ENCODE results near the gene ABHD6. TPM values are rescaled to one million over a fixed set of nuclear protein-coding genes. Genes with fewer than 3 reads are reported as not detected.

The ABHD6 gene
- total RNA-seq, 1 experiment from 2014 or later, result 12.7 TPM

DNA sequence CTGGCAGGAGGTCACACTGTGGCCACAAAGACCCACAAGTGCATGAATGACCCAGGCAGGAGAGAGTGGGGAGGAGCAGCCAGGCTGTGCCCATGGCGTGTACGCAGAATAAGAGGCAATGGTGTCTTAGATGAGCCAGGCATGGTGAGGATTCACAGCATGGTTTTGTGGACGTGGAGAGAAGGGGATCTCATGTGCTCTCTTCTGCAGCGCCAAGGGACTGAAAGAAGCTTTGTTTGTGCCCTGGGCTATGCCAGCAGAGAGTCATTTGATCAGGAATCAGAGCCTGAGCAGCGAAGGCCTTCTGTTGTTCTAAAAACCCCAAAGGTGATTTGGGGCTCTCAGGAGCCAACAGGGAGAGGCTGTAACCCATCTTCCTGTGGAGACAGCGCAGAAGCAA, 49.8 kb downstream of the ABHD6 start:
- BruUV-seq (replicated peaks), result no TSS peak

More for the DNA sequence above, 49.8 kb downstream of the ABHD6 start:
- Histone ChIP-seq H3K9me3 (ENCODE audit: control insufficient read depth in 1 of 2, insufficient read depth in 1 of 2, low read depth in 1 of 2, low read length in 2 of 2) (no peaks in the 10 kb centered on the region), H3K79me2 (ENCODE audit: insufficient read depth, low read length) (no peaks in the 10 kb centered on the region), H3K9ac (ENCODE audit: low read length) (no peak overlapping the region), H3K27ac (ENCODE audit: low read depth, low read length) (no peak overlapping the region), H3K9me2 (ENCODE audit: insufficient read depth) (no peaks in the 10 kb centered on the region), H3K27me3 (ENCODE audit: insufficient read depth, low read length) (no peaks in the 10 kb centered on the region), H2AFZ (ENCODE audit: low read depth, low read length, poor library complexity, severe bottlenecking) (no peak overlapping the region), H3K4me2 (ENCODE audit: low read length) (no peak overlapping the region), H4K20me1 (ENCODE audit: insufficient read depth) (no peaks in the 10 kb centered on the region), H3K36me3 (ENCODE audit: control insufficient read depth in 1 of 2, insufficient read depth in 2 of 2, low read length in 2 of 2) (peaks cover 0 to 3% of the 10 kb centered on the region in 2 experiments; a peak in 2 of 4 replicates), H3K4me1 (ENCODE audit: control insufficient read depth in 1 of 2, insufficient read depth in 2 of 2, low read length in 2 of 2) (no peaks in the 10 kb centered on the region), H3K4me3 (replicated peaks in 1 of 2; ENCODE audit: low read depth in 1 of 2, low read length in 2 of 2) (no peak overlapping the region)
- POLR2A ChIA-PET, result no interaction called here
- RAD21 ChIA-PET (ENCODE audit: low non-redundant PET in 1 of 2, low total read pairs in 2 of 2, uncharacterized antibody in 2 of 2, unreplicated experiment in 2 of 2), result no interaction called here
- CTCF ChIA-PET, result no interaction called here
- ATAC-seq (no peak), DNase-seq (ENCODE audit: low read depth, low spot score) (no peak)
- intact Hi-C loops (cut with micrococcal nuclease), result no loop called here
- TF ChIP-seq ZFX (IDR thresholded peaks at IDR 0.05), result no peak
- TF ChIP-seq EGR1 (IDR thresholded peaks at IDR 0.05; ENCODE audit: low read depth), result no peak
- no peak for TF ChIP-seq EZH2 (IDR thresholded peaks at IDR 0.05)
- TF ChIP-seq ZNF274 (IDR thresholded peaks at IDR 0.05; ENCODE audit: low read depth, low read length), result no peak
- TF ChIP-seq, protein P1, sequence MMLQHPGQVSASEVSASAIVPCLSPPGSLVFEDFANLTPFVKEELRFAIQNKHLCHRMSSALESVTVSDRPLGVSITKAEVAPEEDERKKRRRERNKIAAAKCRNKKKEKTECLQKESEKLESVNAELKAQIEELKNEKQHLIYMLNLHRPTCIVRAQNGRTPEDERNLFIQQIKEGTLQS (IDR thresholded peaks at IDR 0.05), result no peak
- TF ChIP-seq SRF (IDR thresholded peaks at IDR 0.05; ENCODE audit: low read depth), result no peak
- no peak for TF ChIP-seq SIN3A (IDR thresholded peaks at IDR 0.05; ENCODE audit: low read depth)
- TF ChIP-seq, protein P2, sequence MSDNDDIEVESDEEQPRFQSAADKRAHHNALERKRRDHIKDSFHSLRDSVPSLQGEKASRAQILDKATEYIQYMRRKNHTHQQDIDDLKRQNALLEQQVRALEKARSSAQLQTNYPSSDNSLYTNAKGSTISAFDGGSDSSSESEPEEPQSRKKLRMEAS (IDR thresholded peaks at IDR 0.05), result no peak
- no peak for TF ChIP-seq POLR2AphosphoS5 (IDR thresholded peaks at IDR 0.05; ENCODE audit: low read depth, low read length)
- no peak for TF ChIP-seq ELF1 (IDR thresholded peaks at IDR 0.05; ENCODE audit: borderline replicate concordance, low read depth)
- TF ChIP-seq CBX3 (IDR thresholded peaks at IDR 0.05; ENCODE audit: low read depth), result no peak
- no peak for TF ChIP-seq CEBPB (IDR thresholded peaks at IDR 0.05; ENCODE audit: low read depth)
- TF ChIP-seq, protein P3, sequence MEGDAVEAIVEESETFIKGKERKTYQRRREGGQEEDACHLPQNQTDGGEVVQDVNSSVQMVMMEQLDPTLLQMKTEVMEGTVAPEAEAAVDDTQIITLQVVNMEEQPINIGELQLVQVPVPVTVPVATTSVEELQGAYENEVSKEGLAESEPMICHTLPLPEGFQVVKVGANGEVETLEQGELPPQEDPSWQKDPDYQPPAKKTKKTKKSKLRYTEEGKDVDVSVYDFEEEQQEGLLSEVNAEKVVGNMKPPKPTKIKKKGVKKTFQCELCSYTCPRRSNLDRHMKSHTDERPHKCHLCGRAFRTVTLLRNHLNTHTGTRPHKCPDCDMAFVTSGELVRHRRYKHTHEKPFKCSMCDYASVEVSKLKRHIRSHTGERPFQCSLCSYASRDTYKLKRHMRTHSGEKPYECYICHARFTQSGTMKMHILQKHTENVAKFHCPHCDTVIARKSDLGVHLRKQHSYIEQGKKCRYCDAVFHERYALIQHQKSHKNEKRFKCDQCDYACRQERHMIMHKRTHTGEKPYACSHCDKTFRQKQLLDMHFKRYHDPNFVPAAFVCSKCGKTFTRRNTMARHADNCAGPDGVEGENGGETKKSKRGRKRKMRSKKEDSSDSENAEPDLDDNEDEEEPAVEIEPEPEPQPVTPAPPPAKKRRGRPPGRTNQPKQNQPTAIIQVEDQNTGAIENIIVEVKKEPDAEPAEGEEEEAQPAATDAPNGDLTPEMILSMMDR (IDR thresholded peaks at IDR 0.05 in 2 of 3, conservative IDR thresholded peaks at IDR 0.05 in 1 of 3; ENCODE audit: borderline replicate concordance in 1 of 3, insufficient read depth in 1 of 3, low read depth in 2 of 3, low read length in 2 of 3), result no peak
